ENCODE data around the gene NF2. TPM values are rescaled to one million over a fixed set of nuclear protein-coding genes. Genes with fewer than 3 reads are reported as not detected.

The NF2 gene
- total RNA-seq, 2 experiments from 2014 or later, result 23.1 to 24.5 TPM

GRCh38 chr22:29703569-29704195 lies 100.2 kb downstream of the NF2 start:
- no peak for TF ChIP-seq CTCF (IDR thresholded peaks at IDR 0.05)
- no peak overlapping the region for H3K27ac ChIP-seq (ENCODE audit: low read depth in 1 of 2, low read length in 2 of 2)
- Mint-ChIP-seq H3K9me3 (no peaks in the 10 kb centered on the region), H3K4me1 (ENCODE audit: low read depth) (peaks cover 15% of the 10 kb centered on the region), H3K27me3 (peaks cover 8% of the 10 kb centered on the region), H3K4me3 (no peak overlapping the region), H3K36me3 (ENCODE audit: low read depth) (peaks cover 3% of the 10 kb centered on the region), H3K27ac (no peak overlapping the region)
- intact Hi-C loops (cut with DNase I, micrococcal nuclease), result no loop called here
- CTCF ChIA-PET, result no interaction called here
- ATAC-seq (ENCODE audit: poor library complexity), result no peak
- no peaks in the 10 kb centered on the region for H3K9me3 ChIP-seq (ENCODE audit: control insufficient read depth in 1 of 2, insufficient read depth in 1 of 2, low read length in 2 of 2)
- peaks cover 21% of the 10 kb centered on the region for H3K4me1 ChIP-seq (ENCODE audit: insufficient read depth, low read length)
- no peak overlapping the region for H3K4me3 ChIP-seq (ENCODE audit: low read length)
- H3K36me3 ChIP-seq (ENCODE audit: insufficient read depth, low read length), result no peaks in the 10 kb centered on the region
- DNase-seq, result no peak
- POLR2A ChIA-PET, result no interaction called here
- peaks cover 0 to 8% of the 10 kb centered on the region in 2 experiments for H3K27me3 ChIP-seq (ENCODE audit: control insufficient read depth in 1 of 2, insufficient read depth in 2 of 2, low read length in 2 of 2)

- ChIA-PET POLR2A (no interaction called here), CTCF (interaction anchor here (1.2 kb wide), 1 partner anchor 15 kb away, joined by 3 read pairs; no protein-coding TSS in a partner anchor)
- peaks cover 8% of the 10 kb centered on the region for H3K27me3 Mint-ChIP-seq
- ATAC-seq (ENCODE audit: poor library complexity), result no peak
- no peaks in the 10 kb centered on the region for H3K36me3 Mint-ChIP-seq (ENCODE audit: low read depth)
- Histone ChIP-seq H3K36me3 (ENCODE audit: insufficient read depth, low read length) (no peaks in the 10 kb centered on the region), H3K4me1 (ENCODE audit: insufficient read depth, low read length) (peaks cover 21% of the 10 kb centered on the region), H3K27me3 (ENCODE audit: control insufficient read depth in 1 of 2, insufficient read depth in 2 of 2, low read length in 2 of 2) (peaks cover 0 to 8% of the 10 kb centered on the region in 2 experiments), H3K27ac (ENCODE audit: low read depth in 1 of 2, low read length in 2 of 2) (no peak overlapping the region), H3K4me3 (ENCODE audit: low read length) (no peak overlapping the region), H3K9me3 (ENCODE audit: control insufficient read depth in 1 of 2, insufficient read depth in 1 of 2, low read length in 2 of 2) (no peaks in the 10 kb centered on the region)
- H3K9me3 Mint-ChIP-seq, result no peaks in the 10 kb centered on the region
- H3K4me3 Mint-ChIP-seq, result no peak overlapping the region
- H3K27ac Mint-ChIP-seq, result no peak overlapping the region
- no peak for DNase-seq
- no peak for TF ChIP-seq CTCF (IDR thresholded peaks at IDR 0.05)
- peaks cover 15% of the 10 kb centered on the region for H3K4me1 Mint-ChIP-seq (ENCODE audit: low read depth)
- intact Hi-C loops (cut with DNase I, micrococcal nuclease), result no loop called here
Observed at GRCh38 chr22:29704528-29705285, 101.3 kb downstream of the NF2 start.

- H3K36me3 ChIP-seq (ENCODE audit: insufficient read depth, low read length), result no peaks in the 10 kb centered on the region
- no peaks in the 10 kb centered on the region for H3K36me3 Mint-ChIP-seq (ENCODE audit: low read depth)
- H3K27me3 Mint-ChIP-seq, result peaks cover 8% of the 10 kb centered on the region
- H3K9me3 Mint-ChIP-seq, result no peaks in the 10 kb centered on the region
- no peak for ATAC-seq (ENCODE audit: poor library complexity)
- DNase-seq, result no peak
- intact Hi-C loops (cut with DNase I, micrococcal nuclease), result no loop called here
- H3K27me3 ChIP-seq (ENCODE audit: control insufficient read depth in 1 of 2, insufficient read depth in 2 of 2, low read length in 2 of 2), result peaks cover 0 to 8% of the 10 kb centered on the region in 2 experiments
- TF ChIP-seq CTCF (IDR thresholded peaks at IDR 0.05), result no peak
- no peak overlapping the region for H3K27ac Mint-ChIP-seq
- H3K4me1 ChIP-seq (ENCODE audit: insufficient read depth, low read length), result peaks cover 19% of the 10 kb centered on the region
- no peak overlapping the region for H3K27ac ChIP-seq (ENCODE audit: low read depth in 1 of 2, low read length in 2 of 2)
- POLR2A ChIA-PET, result no interaction called here
- CTCF ChIA-PET, result interaction anchor here (0.6 kb wide), 1 partner anchor 16 kb away, joined by 4 read pairs; no protein-coding TSS in a partner anchor
- H3K9me3 ChIP-seq (ENCODE audit: control insufficient read depth in 1 of 2, insufficient read depth in 1 of 2, low read length in 2 of 2), result no peaks in the 10 kb centered on the region
- H3K4me3 Mint-ChIP-seq, result no peak overlapping the region
- H3K4me1 Mint-ChIP-seq (ENCODE audit: low read depth), result peaks cover 14% of the 10 kb centered on the region
- H3K4me3 ChIP-seq (ENCODE audit: low read length), result no peak overlapping the region
Observed at GRCh38 chr22:29705651-29706050, 102.2 kb downstream of the NF2 start.

All from CD4-positive, alpha-beta T cell (primary cell).